Duodenal mucosa (tissue), 2 donors: ENCODE results near the gene C4orf36.
"Not testable (repeated sequence)": the region's sequence is repeated elsewhere in the genome, so short reads cannot be mapped to it uniquely, and the experiment has no call there.

Source experiments
- H3K27ac ChIP-seq: one replicate; pipeline ENCODE4 v1.7.0; 2013; ENCODE audit warnings: low read depth, low read length
- H3K27me3 ChIP-seq, 2 donors: one replicate each; pipeline ENCODE4 v1.7.0; 2013; ENCODE audit warnings: low read length in 2 of 2, control low read depth in 1 of 2; ENCODE audit not compliant: insufficient read depth in 2 of 2, control insufficient read depth in 1 of 2
- H3K36me3 ChIP-seq, 2 donors: one replicate each; pipeline ENCODE4 v1.7.0; 2013; ENCODE audit warnings: low read length in 2 of 2, control low read depth in 1 of 2; ENCODE audit not compliant: insufficient read depth in 2 of 2, control insufficient read depth in 1 of 2
- H3K4me1 ChIP-seq, 2 donors: one replicate each; pipeline ENCODE4 v1.7.0; 2013; ENCODE audit warnings: low read length in 2 of 2, control low read depth in 1 of 2; ENCODE audit not compliant: insufficient read depth in 2 of 2, control insufficient read depth in 1 of 2
- H3K4me3 ChIP-seq, 2 donors: one replicate each; pipeline ENCODE4 v1.7.0; 2013; ENCODE audit warnings: low read length in 2 of 2, low read depth in 1 of 2
- H3K9ac ChIP-seq, 2 donors: one replicate each; pipeline ENCODE4 v1.7.0; 2013; ENCODE audit warnings: low read length in 2 of 2, low read depth in 1 of 2
- H3K9me3 ChIP-seq, 2 donors: one replicate each; pipeline ENCODE4 v1.7.0; 2013; ENCODE audit warnings: low read length in 2 of 2, control low read depth in 1 of 2; ENCODE audit not compliant: control insufficient read depth in 1 of 2

Gene C4orf36

DNA sequence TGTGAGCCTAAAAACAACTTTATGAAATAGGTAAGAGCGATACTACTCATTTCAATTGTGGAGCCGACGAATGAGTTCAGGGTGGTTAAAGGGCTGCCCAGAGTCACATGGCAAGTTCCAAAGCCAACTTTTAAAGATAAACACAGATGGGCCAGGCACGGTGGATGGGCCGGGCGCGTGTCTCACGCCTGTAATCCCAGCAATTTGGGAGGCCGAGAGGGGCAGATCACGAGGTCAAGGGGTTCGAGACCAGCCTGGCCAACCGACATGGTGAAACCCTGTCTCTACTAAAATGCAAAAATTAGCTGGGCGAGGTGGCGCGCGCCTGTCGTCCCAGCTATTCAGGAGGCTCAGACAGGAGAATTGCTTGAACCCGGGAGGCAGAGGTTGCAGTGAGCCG is 914 bp upstream of the C4orf36 start:
- H3K4me1 ChIP-seq = peaks cover 0 to 4% of the 10 kb centered on the region in 2 donors
- H3K27ac ChIP-seq = no peak overlapping the region
- H3K9me3 ChIP-seq = no peaks in the 10 kb centered on the region
- no peaks in the 10 kb centered on the region for H3K36me3 ChIP-seq
- no peaks in the 10 kb centered on the region for H3K27me3 ChIP-seq
- peak overlapping the region in 1 of 2 donors; percentile 39 for H3K9ac ChIP-seq
- no peak overlapping the region for H3K4me3 ChIP-seq

GRCh38 chr4:86892636-86892960 is 376 bp upstream of the C4orf36 start:
- Histone ChIP-seq H3K27ac (no peak overlapping the region), H3K4me3 (peak overlapping the region; percentile 62 to 76), H3K9ac (peak overlapping the region; percentile 38 to 39), H3K36me3 (no peaks in the 10 kb centered on the region), H3K27me3 (no peaks in the 10 kb centered on the region), H3K4me1 (peaks cover 0 to 4% of the 10 kb centered on the region in 2 donors), H3K9me3 (no peaks in the 10 kb centered on the region)

- no peak overlapping the region for H3K9ac ChIP-seq
- H3K27ac ChIP-seq = no peak overlapping the region
- H3K4me1 ChIP-seq = peaks cover 0 to 4% of the 10 kb centered on the region in 2 donors
- no peak overlapping the region for H3K4me3 ChIP-seq
- no peaks in the 10 kb centered on the region for H3K27me3 ChIP-seq
- H3K9me3 ChIP-seq = no peaks in the 10 kb centered on the region
- no peaks in the 10 kb centered on the region for H3K36me3 ChIP-seq
Observed at GRCh38 chr4:86890790-86891189, 1.4 kb downstream of the C4orf36 start.

DNA sequence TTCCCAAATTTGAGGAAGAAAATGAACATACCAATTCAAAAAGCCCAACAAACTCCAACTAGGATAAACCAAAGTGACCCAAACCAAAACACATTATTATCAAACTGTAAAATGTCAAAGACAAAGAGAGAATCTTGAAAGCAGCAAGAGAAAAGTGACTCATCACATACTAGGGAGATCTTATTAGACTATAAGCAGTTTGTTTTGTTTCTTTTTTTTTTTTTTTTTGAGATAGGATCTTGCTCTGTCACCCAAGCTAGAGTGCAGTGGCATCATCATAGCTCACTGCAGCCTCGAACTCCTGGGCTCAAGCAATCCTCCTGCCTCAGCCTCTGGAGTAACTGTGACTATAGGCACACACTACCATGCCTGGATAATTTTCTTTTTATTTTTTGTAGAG is 12.6 kb downstream of the C4orf36 start:
- no peak overlapping the region for H3K27ac ChIP-seq
- H3K36me3 ChIP-seq = no peaks in the 10 kb centered on the region
- peaks cover 3 to 11% of the 10 kb centered on the region in 2 donors for H3K9me3 ChIP-seq
- no peak overlapping the region for H3K9ac ChIP-seq
- no peaks in the 10 kb centered on the region for H3K27me3 ChIP-seq
- H3K4me1 ChIP-seq = no peaks in the 10 kb centered on the region
- H3K4me3 ChIP-seq = no peak overlapping the region

- Histone ChIP-seq H3K4me3 (no peak overlapping the region), H3K9ac (no peak overlapping the region), H3K27ac (no peak overlapping the region), H3K4me1 (no peaks in the 10 kb centered on the region), H3K9me3 (peaks cover 3 to 11% of the 10 kb centered on the region in 2 donors), H3K27me3 (no peaks in the 10 kb centered on the region), H3K36me3 (no peaks in the 10 kb centered on the region)
Observed at GRCh38 chr4:86878640-86879039, 13.6 kb downstream of the C4orf36 start.

DNA sequence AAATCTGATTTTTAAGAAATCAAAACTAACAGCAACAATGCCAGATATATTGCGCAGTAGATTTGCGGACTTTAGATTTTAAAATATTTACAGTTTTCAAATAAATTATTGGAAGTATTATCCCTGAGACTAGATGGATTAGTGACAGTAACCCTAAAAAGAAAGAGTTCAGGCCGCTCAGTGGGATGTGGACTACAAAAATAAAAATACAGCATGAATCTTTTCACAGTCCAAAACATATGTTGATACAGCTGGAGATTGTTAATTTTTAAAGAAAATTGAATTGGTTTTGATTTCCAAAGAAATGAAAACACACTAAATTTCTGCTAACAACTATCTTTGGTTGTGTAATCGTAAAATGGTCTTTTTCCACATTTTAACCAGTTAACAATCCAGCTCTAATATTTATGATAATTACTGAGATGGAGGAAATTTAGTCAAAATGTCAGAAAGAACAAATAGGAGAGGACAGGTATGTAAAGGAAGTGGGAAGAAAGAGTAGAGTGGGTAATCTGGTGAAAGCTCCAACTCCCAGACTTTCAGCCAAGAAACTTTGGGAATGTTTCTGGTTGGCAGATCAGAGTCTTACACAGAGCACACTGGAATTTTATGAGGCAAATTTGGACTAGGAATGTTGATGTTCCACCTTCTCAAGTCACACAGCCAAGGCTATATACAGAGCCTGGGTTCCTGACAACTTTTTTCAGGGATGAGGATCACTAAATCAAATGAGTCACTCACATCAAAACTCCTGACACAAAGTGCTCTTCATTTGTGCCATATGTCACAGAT is 15.1 kb downstream of the C4orf36 start:
- H3K4me1 ChIP-seq = no peaks in the 10 kb centered on the region
- H3K27me3 ChIP-seq = no peaks in the 10 kb centered on the region
- no peak overlapping the region for H3K9ac ChIP-seq
- H3K9me3 ChIP-seq = peaks cover 3 to 11% of the 10 kb centered on the region in 2 donors
- H3K27ac ChIP-seq = no peak overlapping the region
- H3K36me3 ChIP-seq = no peaks in the 10 kb centered on the region
- H3K4me3 ChIP-seq = no peak overlapping the region

DNA sequence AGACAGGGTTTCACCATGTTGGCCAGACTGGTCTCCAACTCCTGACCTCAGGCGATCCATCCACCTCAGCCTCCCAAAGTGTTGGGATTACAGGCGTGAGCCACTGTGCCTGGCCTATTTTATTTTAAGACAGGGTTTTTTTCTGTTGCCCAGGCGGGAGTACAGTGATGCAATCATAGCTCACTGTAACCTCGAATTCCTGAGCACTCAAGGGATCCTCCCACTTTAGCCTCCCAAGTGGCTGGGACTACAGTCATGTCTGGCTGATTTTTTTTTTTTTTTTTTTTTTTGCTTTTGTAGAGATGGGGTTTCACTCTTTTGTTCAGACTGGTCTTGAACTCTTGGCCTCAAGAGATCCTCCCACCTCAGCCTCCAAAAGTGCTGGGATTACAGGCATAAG is 16.8 kb downstream of the C4orf36 start:
- H3K9me3 ChIP-seq = peaks cover 3 to 11% of the 10 kb centered on the region in 2 donors
- not testable (repeated sequence) for H3K9ac ChIP-seq, H3K27me3 ChIP-seq, H3K4me1 ChIP-seq, H3K4me3 ChIP-seq, H3K27ac ChIP-seq, H3K36me3 ChIP-seq

DNA sequence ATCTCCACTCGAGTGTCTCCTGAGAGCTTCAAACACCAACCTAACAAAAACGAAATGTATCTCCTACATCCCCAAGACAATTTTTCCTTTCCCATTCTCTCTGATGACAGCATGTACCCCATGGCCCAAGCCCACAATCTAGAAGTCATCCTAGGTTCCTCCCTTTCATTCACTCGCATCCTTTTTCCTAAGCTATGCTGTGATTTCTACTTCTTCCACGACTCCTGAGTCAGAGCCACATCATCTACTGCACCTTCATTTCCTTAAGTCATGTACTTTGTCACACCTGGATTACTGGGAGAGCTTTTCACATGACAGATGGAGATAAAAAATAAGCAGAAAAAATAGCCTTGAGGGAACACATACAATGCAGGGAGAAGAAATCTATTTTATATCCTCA is 20.1 kb downstream of the C4orf36 start:
- no peaks in the 10 kb centered on the region for H3K27me3 ChIP-seq

DNA sequence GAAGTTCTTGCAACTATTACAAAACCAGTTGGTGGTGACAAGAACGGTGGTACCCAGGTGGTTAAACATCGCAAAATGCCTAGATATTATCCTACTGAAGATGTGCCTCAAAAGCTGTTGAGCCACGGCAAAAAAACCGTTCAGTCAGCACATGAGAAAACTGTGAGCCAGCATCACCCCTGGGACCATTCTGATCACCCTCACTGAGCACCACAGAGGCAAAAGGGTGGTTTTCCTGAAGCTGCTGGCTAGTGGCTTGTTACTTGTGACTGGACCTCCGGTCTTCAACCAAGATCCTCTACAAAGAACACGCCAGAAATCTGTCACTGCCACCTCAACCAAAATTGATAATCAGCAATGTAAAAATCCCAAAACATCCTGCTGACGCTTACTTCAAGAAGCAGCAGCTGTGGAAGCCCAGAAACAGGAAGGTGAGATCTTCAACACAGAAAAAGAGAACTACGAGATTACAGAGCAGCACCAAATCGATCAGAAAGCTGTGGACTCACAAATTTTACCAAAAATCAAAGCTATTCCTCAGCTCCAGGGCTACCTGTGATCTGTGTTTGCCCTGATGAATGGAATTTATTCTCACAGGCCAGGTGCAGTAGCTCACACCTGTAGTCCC is 21.7 kb downstream of the C4orf36 start:
- H3K9ac ChIP-seq = no peak overlapping the region
- H3K9me3 ChIP-seq = no peaks in the 10 kb centered on the region
- no peaks in the 10 kb centered on the region for H3K36me3 ChIP-seq
- no peak overlapping the region for H3K4me3 ChIP-seq
- H3K27me3 ChIP-seq = no peaks in the 10 kb centered on the region
- no peaks in the 10 kb centered on the region for H3K4me1 ChIP-seq
- H3K27ac ChIP-seq = no peak overlapping the region

More for the DNA sequence above, 20.1 kb downstream of the C4orf36 start:
- no peaks in the 10 kb centered on the region for H3K36me3 ChIP-seq
- no peak overlapping the region for H3K4me3 ChIP-seq
- H3K27ac ChIP-seq = no peak overlapping the region
- no peaks in the 10 kb centered on the region for H3K9me3 ChIP-seq
- no peak overlapping the region for H3K9ac ChIP-seq
- no peaks in the 10 kb centered on the region for H3K4me1 ChIP-seq

GRCh38 chr4:86857341-86858052 is 34.7 kb downstream of the C4orf36 start:
- no peaks in the 10 kb centered on the region for H3K4me1 ChIP-seq
- no peak overlapping the region for H3K4me3 ChIP-seq
- H3K27me3 ChIP-seq = no peaks in the 10 kb centered on the region
- no peaks in the 10 kb centered on the region for H3K9me3 ChIP-seq
- no peak overlapping the region for H3K9ac ChIP-seq
- no peak overlapping the region for H3K27ac ChIP-seq
- H3K36me3 ChIP-seq = no peaks in the 10 kb centered on the region
